HG02938 (cell line): ENCODE measurements around the gene IL6ST.
"Not testable (repeated sequence)": the region's sequence is repeated elsewhere in the genome, so short reads cannot be mapped to it uniquely, and the experiment has no call there.

ENCODE experiments used
- ATAC-seq: cut with Tn5 transposase; IDR thresholded peaks from one replicate; pipeline ENCODE4 v1.9.1; 2021; ENCODE audit warnings: mild to moderate bottlenecking, moderate library complexity; ENCODE audit not compliant: unreplicated experiment

IL6ST gene

DNA sequence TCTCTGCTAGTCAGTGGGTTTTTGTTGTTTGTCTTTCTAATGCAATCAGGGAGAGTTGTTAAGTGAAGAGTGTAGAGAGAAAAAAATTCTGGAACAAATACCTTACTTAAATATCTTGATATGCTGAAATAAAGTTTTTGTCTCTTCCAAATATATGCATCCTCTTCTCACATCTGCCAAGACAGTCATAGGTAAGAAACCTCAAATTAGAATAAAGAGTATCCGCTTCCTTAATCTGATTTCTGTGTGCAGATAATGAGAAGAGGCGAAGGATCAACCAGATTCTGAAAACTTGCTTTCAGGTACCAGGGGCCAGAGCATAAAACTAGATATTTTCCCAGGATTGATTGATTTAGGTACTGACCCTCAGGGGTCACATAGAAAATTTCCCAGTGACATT, 11.3 kb upstream of the IL6ST start:
- ATAC-seq: no peak

DNA sequence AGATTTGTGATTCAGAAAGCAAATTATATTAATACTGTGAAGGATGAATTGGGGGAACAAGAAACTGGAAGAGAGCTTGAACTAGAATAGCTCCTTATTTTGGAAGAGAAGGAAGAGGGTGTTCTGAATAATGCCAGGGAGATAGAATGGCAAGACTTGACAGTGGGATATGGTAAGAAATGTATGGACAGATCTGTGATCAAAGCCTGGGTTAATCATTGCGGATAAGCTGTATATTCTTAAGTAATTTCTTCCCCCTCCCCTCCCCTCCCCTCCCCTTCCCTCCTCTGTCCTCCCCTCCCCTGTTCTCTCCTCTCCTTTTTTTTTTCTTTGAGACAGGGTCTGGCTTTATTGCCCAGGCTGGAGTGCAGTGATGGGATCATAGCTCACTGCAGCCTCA, 10.1 kb upstream of the IL6ST start:
- ATAC-seq: no peak

DNA sequence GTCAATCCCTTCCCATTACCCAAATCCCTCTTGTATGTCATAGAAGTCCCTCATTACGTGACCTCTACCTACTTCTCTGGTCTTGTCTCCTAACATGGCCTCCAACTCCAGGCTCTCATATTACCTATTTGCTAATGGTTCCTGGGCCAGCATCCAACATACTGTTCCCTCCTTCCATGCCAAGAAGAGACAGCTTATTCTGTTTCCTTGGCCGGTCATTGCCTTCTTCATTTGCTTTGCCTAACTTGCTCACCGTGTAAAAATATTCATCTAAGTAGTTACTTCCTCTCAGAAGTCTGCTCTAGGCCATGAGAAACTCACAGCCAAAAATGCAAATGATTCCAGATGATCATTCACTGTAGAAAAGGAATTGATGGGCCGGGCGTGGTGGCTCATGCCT, 8.9 kb upstream of the IL6ST start:
- no peak for ATAC-seq

DNA sequence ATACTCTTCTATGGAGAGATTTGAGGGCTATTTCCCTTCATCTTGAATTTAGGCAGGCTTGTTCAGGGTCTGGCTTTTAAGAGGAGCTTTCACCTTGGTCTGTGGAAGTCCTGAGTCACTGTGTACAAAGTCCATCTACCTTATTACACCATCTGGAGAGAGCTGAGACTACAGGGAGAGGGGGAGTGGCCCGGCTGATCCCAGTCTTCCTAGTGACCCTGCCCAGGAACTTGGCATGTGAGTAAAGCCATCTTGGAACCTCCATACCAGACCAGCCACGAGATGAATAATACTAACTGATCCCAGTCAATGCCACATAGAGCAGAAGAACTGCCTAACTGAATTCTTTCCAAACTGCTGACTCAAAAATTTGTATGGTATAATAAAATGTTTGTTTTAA, 8.4 kb upstream of the IL6ST start:
- ATAC-seq: no peak

DNA sequence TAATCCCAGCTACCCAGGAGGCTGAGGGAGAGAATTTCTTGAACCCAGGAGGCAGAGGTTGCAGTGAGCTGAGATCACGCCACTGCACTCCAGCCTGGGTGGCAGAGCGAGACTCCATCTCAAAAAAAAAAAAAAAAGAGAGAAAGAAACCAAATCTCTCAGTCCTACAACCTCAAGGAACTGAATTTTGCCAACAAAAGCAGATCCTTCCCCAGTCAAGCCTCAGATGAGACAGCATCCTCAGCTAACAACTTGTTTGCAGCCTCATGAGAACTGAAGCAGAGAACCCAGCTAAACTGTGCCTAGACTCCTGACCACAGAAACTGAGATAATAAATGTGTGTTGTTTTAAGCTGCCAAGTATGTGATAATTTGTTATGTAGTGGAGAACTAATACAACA, 7.5 kb upstream of the IL6ST start:
- ATAC-seq: no peak

DNA sequence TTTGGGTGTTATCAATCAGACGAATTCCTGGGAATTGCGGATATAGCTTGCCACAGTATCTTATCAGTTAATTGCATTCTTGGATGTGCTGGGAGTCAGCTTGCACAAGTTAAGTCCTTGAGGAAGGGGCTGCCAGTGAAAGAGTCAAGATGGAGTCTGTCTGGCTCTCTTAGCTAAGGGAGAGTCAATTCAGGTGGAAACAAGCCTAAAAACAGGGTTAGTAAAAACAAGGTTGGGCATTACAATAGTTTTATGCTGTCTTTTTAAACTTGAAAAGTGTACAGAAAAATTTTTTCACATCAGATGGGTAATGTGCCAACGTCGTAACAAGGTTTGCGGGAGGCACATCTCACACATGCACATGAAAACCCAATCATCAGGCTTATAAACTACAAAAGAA, 5.5 kb upstream of the IL6ST start:
- ATAC-seq: not testable (repeated sequence)

DNA sequence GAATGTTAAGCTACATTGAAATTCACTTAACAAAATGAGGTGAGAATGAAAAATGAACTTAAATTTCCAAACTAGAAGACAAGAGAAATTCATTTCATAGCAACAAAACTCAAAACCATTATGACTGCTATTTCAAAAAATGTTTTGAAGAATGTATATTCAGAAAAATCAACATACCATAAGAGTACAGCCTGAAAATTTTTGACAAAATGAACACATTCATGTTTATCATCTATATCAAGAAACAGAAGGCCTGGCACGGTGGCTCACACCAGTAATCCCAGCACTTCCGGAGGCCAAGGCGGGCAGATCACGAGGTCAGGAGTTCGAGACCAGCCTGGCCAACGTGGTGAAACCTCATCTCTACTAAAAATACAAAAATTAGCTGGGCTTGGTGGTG, 4.2 kb upstream of the IL6ST start:
- ATAC-seq: no peak

DNA sequence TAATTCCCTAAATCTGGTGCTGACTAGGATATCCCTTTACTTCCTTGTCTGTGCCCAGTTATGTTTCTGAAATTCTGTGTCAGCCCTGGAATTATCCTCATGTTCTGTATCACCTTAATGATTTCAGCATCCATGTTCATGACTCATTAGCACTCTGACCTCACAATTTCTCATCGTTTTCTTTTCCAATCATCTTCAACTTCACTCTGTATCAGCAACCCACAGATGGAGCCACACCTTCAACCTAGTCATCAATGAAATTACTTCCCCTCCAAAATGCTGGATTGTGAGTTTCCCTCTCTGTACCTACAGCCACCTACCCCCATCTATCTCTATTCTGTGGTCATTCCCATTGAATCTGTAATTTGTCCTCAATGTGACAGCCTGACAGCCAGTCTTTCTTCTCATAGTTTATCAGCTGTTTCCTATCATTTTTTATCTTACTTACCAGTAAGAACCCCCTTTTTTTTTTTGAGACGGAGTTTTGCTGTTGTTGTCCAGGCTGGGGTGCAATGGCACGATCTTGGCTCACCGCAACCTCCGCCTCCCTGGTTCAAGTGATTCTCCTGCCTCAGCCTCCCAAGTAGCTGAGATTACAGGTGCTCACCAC, 3.1 kb upstream of the IL6ST start:
- ATAC-seq: no peak

DNA sequence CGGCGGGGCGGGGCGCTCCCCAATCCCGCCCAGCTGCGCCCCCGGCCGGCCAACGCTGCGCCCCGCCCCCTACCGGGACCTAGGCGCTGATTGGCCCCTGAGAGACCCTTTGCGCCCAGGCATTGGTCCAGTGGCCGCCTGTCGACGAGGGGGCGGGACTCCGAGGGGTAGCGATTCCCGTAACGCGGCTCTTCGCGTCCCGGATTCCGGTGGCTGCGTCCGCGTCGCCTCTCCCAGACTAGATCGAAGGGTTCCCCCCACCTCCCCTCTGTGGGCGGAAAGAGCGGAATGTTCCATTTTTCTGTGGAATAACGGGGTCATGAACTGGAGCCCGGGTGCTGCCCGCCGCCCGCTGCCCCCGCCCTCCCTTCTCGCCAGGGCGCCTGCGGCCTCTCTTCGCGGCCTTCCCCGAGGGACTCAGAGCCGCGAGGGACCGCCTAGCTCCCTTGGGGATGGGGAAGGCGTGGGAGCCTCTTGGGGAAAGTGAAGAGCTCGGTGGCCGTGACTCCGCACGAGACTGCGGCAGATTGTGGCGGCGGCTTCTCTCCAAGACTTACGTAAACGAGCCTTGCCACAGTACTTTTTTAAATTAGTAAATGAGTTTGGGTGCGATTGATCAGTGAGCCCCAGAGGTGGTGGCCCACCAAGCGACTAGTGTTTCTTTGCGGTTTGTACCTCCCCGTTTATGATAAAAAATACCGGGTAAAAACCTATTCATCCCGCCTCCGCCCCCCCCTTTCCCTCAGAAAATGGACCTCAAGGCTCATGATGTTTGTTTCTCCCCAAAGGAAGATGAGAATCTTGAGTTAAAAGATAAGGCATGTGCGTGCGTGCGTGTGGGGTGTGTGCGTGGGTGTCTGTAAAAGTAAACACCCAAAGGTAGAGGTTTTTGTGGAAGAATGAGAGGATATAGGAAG, 493 bp upstream of the IL6ST start:
- ATAC-seq: peak; percentile 91

DNA sequence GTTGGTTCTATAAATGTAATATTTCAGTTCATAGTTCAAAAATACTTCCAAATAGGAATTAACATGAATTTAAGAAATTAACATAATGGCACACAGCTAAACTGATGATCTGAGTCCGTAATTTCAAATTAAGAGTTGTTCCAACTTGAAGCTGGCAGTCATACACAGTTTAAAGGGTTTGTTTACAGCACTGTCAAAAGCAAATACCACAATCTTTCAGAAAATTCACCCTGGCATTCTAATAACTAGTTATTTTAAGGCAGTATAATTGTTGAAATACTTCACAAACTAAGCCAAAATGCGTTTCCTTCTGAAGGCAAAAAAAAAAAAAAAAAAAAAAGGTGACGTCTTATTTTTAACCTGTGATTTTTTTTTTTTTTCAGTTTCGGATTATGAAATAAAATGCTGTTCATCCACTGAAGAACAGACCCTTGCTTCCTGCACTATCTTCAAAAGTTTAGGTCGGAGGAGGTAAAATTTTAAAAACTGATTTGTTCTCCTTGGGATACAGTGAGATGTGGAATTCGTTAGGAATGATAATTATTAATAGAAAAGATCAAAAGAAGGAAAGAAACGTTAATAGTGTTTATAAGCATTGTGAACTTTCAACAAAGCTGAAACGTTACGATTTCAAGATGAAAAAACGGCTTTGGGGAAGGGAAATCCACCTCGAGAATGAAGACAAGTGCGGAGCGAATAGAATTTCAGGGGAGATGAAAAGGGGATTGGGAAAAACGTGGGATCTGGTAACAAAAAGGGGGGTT, 850 bp downstream of the IL6ST start:
- no peak for ATAC-seq

DNA sequence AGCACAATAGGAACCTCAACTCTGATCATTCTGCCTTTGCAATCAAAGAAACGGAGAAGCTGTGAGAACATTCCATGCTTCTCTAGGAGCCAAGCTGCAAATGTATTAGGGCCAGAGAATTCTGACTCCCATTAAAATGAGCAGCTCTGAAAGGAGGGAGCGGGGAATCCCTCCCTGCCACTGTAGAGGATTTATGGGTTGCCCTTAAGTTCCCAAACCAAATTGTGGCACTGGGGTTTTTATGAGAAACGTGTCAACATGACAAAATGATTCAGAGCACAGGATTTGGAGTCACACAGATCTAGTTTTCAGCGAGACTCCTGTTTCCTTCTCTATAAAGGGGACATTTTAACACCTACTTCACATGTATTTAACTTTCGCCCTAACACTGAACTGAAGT, 1.8 kb downstream of the IL6ST start:
- ATAC-seq: no peak

DNA sequence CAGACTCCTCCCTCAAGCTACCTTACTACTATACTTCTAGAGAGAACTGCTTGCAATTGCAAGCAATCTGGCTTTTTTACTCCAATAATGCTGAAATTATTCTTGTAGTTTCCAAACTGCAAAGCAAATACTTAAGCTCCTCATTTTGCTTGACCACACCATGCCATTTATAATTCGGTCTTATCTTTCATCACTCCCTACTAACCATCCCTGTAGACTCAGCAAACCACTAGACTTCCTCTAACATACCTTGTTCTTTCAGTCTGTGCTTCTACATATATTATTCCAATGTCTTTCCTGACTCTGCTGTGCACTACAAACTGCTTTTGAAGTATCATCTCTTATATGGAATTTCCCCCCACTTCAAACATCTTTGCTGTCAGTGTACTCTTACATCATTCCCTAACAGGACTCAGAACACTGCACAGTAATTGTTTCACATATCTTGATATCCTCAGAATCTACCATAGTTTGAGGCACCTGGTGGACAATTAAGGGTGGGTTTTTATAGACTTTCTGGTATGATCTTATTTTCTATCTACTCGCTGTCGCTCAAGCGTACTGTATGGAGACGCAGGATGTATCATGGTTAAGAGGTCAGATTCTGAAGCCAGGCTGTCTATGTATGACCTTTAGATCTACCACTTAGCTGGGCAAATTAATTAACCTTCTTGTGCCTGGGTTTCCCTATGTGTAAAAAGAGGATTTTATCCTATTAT, 2.8 kb downstream of the IL6ST start:
- ATAC-seq: no peak

DNA sequence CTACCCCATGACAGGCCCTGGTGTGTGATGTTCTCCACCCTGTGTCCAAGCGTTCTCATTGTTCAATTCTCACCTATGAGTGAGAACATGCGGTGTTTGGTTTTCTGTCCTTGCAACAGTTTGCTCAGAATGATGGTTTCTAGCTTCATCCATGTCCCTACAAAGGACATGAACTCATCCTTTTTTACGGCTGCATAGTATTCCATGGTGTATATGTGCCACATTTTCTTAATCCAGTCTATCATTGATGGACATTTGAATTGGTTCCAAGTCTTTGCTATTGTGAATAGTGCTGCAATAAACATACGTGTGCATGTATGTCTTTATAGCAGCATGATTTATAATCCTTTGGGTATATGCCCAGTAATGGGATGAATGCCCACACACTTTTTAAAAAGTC, 3.9 kb downstream of the IL6ST start:
- ATAC-seq: not testable (repeated sequence)

DNA sequence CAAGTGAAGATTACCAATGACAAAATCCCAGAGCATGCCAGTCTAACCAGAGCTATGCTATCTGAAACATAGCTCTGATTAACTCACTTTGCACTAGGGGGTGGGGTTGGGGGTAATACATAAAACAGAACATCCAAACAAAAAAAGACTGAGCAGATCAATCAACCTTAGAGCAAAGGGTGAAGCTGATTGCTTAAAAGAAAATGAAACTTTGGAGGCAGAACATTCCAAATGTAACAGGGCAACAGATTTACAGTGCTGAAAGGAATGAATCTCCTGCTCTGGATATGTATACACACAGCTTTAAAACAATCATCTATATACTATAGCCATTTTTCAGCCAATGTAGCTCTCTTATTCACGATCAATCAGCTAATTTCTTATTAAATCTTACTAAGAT, 4.9 kb downstream of the IL6ST start:
- no peak for ATAC-seq

DNA sequence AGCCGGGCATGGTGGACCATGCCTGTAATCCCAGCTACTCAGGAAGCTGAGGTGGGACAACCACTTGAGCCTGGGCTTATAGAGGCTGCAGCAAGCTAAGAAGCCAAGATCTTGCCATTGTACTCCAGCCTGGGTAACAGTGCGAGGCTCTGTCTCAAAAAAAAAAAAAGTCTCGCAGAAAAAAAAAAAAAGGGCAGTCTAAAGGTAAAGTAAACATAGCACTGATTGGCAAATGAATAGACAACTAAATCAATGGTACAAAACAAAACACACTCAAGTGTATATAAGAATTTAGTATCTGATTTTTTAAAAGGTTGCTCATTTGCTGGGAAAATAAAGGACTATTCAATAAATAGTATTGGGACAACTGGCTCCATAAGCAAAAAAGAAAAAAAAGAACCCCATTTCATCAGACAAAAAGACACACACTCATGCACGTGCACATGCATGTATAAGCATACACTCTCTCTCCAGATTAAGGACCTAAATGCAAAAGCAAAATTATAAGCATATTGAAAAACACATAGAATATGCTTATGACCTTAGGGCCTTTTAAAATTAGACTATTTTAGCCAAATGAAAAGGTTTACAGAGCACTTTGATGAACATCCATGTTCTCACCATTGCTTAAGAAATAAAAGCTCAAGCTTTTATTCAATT, 5.7 kb downstream of the IL6ST start:
- no peak for ATAC-seq

DNA sequence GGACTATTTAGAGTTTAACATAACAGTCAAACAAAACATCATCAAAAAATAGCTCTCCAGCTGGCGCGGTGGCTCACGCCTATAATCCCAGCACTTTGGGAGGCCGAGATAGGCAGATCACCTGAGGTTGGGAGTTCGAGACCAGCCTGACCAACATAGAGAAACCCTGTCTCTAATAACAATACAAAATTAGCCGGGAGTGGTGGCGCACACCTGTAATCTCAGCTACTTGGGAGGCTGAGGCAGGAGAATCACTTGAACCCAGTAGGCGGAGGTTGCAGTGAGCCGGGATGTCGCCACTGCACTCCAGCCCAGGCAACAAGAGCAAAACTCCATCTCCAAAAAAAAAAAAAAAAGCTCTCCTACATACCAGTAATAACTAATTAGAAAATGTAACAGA, 6.3 kb downstream of the IL6ST start:
- not testable (repeated sequence) for ATAC-seq

DNA sequence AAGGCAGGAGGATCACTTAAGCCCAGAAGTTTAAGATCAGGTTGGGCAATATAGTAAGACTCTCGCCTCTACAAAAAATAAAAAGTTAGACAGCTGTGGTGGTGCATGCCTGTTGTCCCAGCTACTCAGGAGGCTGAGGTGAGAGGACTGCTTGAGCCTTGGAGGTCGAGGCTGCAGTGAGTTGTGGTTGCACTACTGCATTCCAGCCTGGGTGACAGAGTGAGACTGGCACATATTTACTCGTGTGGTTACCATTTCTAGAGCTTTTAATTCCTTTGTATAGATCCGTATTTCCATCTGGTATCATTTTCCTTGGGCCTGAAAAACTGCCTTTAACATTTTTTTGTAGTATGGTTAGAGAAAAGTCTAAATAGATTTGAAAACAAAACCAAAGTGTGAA, 7.8 kb downstream of the IL6ST start:
- ATAC-seq: no peak

DNA sequence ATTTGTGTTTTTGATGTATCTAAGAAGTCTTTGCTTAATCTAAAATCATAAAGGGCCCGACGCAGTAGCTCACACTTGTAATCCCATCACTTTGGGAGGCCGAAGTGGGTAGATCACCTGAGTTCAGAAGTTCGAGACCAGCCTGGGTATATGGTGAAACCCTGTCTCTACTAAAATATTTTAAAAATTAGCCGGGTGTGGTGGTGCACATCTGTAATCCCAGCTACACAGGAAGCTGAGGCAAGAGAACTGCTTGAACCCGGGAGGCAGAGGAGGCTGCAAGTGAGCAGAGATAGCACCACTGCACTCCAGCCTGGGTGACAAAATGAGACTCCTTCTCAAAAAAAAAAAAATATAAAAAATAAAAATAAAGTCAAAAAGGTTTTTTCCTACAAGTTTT, 9.6 kb downstream of the IL6ST start:
- ATAC-seq: no peak

DNA sequence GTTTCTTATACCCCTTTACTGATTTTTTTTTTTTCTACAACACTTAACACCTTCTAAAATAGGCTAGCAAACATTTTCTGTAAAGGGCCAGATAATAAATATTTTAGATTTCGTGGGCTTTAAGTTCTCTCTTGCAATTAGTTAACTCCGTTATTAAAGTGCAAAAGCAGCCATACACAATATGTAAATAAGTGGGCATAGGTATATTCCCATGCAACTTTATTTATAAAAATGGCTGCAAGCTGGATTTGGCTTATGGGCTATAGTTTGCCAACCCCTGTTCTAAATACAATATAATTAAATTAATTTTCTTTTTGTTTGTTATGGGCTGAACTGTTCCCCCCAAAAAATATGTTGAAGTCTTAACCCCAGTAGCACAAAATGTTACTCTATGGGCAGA, 10.8 kb downstream of the IL6ST start:
- ATAC-seq: no peak

DNA sequence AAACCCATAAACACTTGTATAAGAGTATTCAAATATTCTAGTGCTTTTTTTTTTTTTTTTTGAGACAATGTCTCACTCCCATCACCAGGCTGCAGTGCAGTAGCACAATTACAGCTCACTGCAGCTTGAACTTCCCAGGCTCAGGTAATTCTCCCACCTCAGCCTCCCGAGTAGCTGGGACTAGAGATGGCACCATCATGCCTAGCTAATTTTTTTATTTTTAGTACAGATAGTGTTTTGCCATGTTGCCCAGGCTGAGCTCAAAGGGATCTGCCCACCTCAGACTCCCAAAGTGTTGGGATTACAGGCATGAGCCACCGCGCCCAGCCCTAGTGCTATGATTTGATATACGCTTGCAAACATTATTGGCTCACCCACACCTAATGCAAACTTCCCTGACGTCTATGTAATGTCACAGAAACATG, 11.8 kb downstream of the IL6ST start:
- no peak for ATAC-seq

DNA sequence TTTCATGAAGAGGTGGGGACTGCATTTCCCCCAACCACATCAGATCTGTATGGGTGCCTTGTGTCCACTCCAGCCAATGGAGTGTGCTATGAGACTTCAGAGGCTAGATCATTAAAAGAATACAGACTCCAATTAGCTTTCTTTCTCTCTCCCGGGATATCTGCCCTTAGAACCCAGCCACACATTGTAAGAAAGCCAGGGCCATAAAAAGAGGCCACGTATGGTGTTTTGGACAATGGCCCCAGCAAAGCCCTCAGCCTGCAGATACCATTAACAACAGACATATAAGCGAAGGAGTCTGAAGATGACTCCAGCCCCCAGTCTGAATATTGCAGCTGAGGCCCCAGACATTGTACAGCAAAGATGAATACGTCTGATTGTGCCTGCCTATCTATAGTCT, 21.5 kb downstream of the IL6ST start:
- ATAC-seq: no peak
